Measurements from ENCODE around the gene EYS. TPM values are rescaled to one million over a fixed set of nuclear protein-coding genes. Genes with fewer than 3 reads are reported as not detected.

EYS gene
- total and polyA plus RNA-seq, 2 of the 8 experiments (the other 6 are each of a cell fraction or from before 2014, with no cell fraction given), result 0.05 to 0.13 TPM

GRCh38 chr6:65091561-65091960, 615.5 kb downstream of the EYS start:
- H2BK120ac ChIP-seq (replicated peaks; ENCODE audit: low read depth, low read length), result no peak overlapping the region
- no peaks in the 10 kb centered on the region for H3K27me3 ChIP-seq (replicated peaks in 1 of 4; ENCODE audit: control insufficient read depth in 3 of 4, extremely low read depth in 1 of 4, insufficient read depth in 3 of 4, low read length in 3 of 4)
- no peaks in the 10 kb centered on the region for H4K20me1 ChIP-seq (replicated peaks in 1 of 2; ENCODE audit: control insufficient read depth in 1 of 2, insufficient read depth in 2 of 2, low read length in 2 of 2)
- peaks cover 11 to 17% of the 10 kb centered on the region in 2 experiments for H3K9me3 ChIP-seq (ENCODE audit: insufficient read depth in 2 of 2, low read depth in 1 of 2, low read length in 1 of 2)
- H3K4ac ChIP-seq (replicated peaks; ENCODE audit: insufficient read length, low read depth, low read length), result no peak overlapping the region
- H4K91ac ChIP-seq (replicated peaks; ENCODE audit: insufficient read length, low read length), result no peak overlapping the region
- no peaks in the 10 kb centered on the region for H3K79me2 ChIP-seq (ENCODE audit: control insufficient read depth in 1 of 2, insufficient read depth in 2 of 2, low read length in 2 of 2)
- H4K8ac ChIP-seq (ENCODE audit: extremely low read depth, insufficient read depth, low read length), result no peak overlapping the region
- no peaks in the 10 kb centered on the region; the same call in 1 of the 2 replicates for H3K23me2 ChIP-seq (ENCODE audit: low read depth, low read length)
- H3K36me3 ChIP-seq (ENCODE audit: control insufficient read depth in 2 of 4, insufficient read depth in 4 of 4, low read length in 3 of 4), result no peaks in the 10 kb centered on the region
- no peak overlapping the region for H3K23ac ChIP-seq (ENCODE audit: insufficient read length)
- H2AFZ ChIP-seq (ENCODE audit: low read length), result no peak overlapping the region
- no peak overlapping the region for H3K14ac ChIP-seq (ENCODE audit: insufficient read length)
- TF ChIP-seq EZH2 (IDR thresholded peaks at IDR 0.05; ENCODE audit: low read depth, low read length, severe bottlenecking) (no peak), ASH2L (IDR thresholded peaks at IDR 0.05; ENCODE audit: low read length) (no peak), SIX5 (IDR thresholded peaks at IDR 0.05; ENCODE audit: low read depth, low read length) (no peak), GABPA (IDR thresholded peaks at IDR 0.05; ENCODE audit: borderline replicate concordance, insufficient read depth, low read length) (no peak), POLR2A (IDR thresholded peaks at IDR 0.05; ENCODE audit: control extremely low read depth in 1 of 2, low read depth in 2 of 2, low read length in 2 of 2) (no peak), ATF3 (IDR thresholded peaks at IDR 0.05; ENCODE audit: insufficient read depth, low read depth, low read length) (no peak)
- no peak overlapping the region for H2BK12ac ChIP-seq (ENCODE audit: low read depth, low read length)
- H3K27ac ChIP-seq (ENCODE audit: low read depth, low read length), result no peak overlapping the region
- ChIA-PET POLR2A (ENCODE audit: partially characterized antibody) (no interaction called here), CTCF (ENCODE audit: partially characterized antibody) (interaction anchor here (0.5 kb wide), 1 partner anchor 306 kb away, joined by 3 read pairs; no protein-coding TSS in a partner anchor)
- no peak overlapping the region for H3K18ac ChIP-seq (ENCODE audit: extremely low read depth, low read length)
- no peak overlapping the region for H2BK5ac ChIP-seq (ENCODE audit: low read depth, low read length)
- no peak overlapping the region for H2BK20ac ChIP-seq (ENCODE audit: low read length)
- H2AK5ac ChIP-seq (ENCODE audit: low read depth, low read length), result no peak overlapping the region
- no peaks in the 10 kb centered on the region for H3K4me1 ChIP-seq (replicated peaks in 1 of 4; ENCODE audit: control insufficient read depth in 3 of 4, insufficient read depth in 4 of 4, low read length in 3 of 4)
- WGBS, 2 experiments (ENCODE audit: extremely low coverage in 1 of 2, insufficient coverage in 1 of 2, insufficient read length in 1 of 2, insufficient replicate concordance in 2 of 2, low coverage in 1 of 2, low lambda C conversion rate in 2 of 2, missing lambda C conversion rate in 1 of 2), result 98% methylated on average over 7 of the region's 8 CpGs; no CpG with 5 or more reads in 1 of the 2 experiments
- no peak overlapping the region for H3K4me2 ChIP-seq (ENCODE audit: insufficient read depth in 1 of 2, low read depth in 2 of 2, low read length in 2 of 2)
- no peak overlapping the region for H2BK15ac ChIP-seq (ENCODE audit: low read length)
- no peak overlapping the region for H3K4me3 ChIP-seq (ENCODE audit: extremely low read depth in 1 of 4, insufficient read depth in 2 of 4, low read depth in 3 of 4, low read length in 4 of 4)
- no peak overlapping the region for H4K5ac ChIP-seq (ENCODE audit: insufficient read length, low read depth, low read length)
- H3K9ac ChIP-seq (replicated peaks in 1 of 4; ENCODE audit: extremely low read depth in 1 of 4, low read depth in 3 of 4, low read length in 3 of 4), result no peak overlapping the region
- no peaks in the 10 kb centered on the region for H3K79me1 ChIP-seq (ENCODE audit: low read depth, low read length)
- H3K56ac ChIP-seq (replicated peaks; ENCODE audit: insufficient read length, low read depth, low read length), result no peak overlapping the region
- no peak for DNase-seq (ENCODE audit: low read depth in 1 of 2, low spot score in 2 of 2)
- FAIRE-seq, result no peak

Data from H1 (cell line).